ENCODE data around the gene SPATA9.
A peak's percentile ranks its signal among the peaks of the same experiment; 100 is the strongest.

SPATA9 gene, protein sequence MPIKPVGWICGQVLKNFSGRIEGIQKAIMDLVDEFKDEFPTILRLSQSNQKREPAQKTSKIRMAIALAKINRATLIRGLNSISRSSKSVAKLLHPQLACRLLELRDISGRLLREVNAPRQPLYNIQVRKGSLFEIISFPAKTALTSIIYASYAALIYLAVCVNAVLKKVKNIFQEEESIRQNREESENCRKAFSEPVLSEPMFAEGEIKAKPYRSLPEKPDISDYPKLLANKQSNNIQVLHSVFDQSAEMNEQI

DNA sequence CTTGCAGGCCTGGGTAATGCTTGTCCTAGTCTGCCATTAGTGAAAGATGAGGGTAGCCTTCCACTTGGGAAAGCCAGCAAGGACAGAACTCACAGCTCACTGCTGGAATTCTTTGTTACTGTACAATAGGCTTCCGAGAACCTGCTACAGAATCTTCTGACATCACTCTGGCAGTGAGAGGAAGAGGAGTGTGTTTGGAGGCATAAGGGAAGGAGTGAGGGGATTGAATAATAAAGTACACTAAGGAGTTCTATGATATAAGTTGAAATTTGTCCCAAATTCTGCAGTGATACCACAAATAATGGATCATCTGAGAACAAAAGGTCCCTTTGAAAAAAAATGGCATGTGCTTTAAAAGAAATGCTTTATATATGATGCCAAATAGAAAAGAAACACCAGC lies at the start of gene SPATA9:
Gene SPATA9, minus strand, starts transcription at position 101 of the 400 bp plus-strand sequence. CDS start 137 bp downstream, outside the sequence.
- no peak within 1 kb of the TSS for H3K4me3 ChIP-seq (ENCODE audit: low read depth, low read length)
- in situ Hi-C loops (cut with HindIII; ENCODE audit: low sequenced_read_pairs) = no loop called here

DNA sequence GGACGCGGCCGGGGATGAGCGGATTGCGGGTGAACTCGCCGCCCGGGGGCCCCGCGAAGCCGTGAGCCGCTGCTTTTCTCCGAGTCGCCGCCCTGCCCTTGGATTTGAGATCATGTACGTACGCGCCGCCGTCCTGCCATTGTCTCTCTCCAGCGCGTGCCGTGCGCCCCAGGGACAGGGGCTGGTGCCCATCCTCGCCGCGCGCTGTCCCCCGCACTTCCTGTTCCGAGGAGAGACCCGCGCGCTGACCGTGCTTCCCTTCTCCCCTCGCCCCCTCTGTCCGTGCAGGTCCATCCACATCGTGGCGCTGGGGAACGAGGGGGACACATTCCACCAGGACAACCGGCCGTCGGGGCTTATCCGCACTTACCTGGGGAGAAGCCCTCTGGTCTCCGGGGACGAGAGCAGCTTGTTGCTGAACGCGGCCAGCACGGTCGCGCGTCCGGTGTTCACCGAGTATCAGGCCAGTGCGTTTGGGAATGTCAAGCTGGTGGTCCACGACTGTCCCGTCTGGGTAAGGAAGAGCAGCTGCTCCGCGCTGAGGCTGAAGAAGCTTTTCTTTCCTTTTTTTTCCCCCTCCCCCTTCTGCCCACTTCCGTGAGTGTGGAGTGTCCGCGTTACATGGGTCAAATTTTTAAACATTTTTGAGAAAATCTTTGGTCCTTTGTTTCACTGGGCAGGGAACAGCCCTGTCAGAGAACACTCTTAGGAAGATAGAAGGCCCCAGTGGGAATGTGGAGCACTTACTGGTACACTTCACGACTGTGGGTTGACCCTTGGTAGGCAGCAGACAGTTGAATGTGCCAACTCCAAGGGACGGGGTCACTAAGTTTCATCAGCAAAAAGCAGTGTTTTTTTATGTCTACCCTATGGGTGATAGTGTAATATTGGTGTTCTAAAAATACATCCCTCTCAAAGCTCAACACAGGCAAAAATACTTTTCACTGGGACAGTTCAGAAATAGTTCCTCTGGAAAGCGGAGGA lies 49.1 kb upstream of the SPATA9 start:
- in situ Hi-C loops (cut with HindIII; ENCODE audit: low sequenced_read_pairs) = no loop called here
- DNase-seq (ENCODE audit: low read depth, low spot score) = peak; percentile 50
- TF ChIP-seq, protein P1, sequence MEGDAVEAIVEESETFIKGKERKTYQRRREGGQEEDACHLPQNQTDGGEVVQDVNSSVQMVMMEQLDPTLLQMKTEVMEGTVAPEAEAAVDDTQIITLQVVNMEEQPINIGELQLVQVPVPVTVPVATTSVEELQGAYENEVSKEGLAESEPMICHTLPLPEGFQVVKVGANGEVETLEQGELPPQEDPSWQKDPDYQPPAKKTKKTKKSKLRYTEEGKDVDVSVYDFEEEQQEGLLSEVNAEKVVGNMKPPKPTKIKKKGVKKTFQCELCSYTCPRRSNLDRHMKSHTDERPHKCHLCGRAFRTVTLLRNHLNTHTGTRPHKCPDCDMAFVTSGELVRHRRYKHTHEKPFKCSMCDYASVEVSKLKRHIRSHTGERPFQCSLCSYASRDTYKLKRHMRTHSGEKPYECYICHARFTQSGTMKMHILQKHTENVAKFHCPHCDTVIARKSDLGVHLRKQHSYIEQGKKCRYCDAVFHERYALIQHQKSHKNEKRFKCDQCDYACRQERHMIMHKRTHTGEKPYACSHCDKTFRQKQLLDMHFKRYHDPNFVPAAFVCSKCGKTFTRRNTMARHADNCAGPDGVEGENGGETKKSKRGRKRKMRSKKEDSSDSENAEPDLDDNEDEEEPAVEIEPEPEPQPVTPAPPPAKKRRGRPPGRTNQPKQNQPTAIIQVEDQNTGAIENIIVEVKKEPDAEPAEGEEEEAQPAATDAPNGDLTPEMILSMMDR (IDR thresholded peaks at IDR 0.05; ENCODE audit: low read depth, low read length) = no peak
- peak overlapping the region; percentile 90 for H3K4me3 ChIP-seq (ENCODE audit: low read depth, low read length)

More for the DNA sequence above, at the start of gene SPATA9:
- TF ChIP-seq, protein P1 (IDR thresholded peaks at IDR 0.05; ENCODE audit: low read depth, low read length) = no peak
- no peak for DNase-seq (ENCODE audit: low read depth, low spot score)

DNA sequence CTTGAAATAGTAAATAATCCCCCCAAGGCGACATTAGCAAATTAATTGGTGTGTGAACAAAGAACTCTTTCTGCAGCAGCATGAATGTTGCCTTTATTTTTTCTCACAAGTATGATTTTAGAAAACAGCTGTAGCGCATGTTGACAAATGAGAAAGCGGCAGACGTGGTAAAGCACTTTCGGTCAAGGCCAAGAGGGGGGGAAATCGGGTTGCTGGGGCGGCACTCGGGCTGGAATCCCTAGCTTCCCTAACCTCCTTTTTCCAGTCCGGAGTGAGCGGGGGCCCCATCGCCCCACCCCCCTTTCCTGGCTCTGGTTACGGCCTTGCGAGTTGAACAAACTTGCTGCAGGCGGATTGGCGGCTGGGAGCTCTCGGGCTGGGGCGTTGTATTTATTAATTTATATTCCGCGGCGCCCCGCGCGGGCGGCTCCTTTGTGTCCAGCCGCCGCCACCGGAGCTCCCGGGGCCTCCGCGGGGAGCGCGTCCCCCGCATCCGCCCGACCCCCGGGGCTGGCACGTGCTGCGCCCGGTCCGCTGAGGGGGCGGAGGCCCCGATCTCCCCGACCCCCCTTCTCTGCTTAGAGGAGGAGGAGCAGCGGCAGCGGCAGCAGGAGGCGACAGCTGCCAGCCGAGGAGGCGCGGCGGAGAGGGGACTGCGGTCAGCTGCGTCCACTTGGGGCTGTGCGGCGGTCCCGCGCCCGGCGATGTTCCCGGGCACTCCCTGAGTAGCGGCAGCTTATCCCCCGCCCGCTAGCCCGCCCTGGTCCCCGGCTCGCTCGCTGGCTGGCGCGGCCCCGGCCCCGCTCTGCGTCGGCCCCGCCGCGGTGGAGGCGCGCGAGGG lies 48.2 kb upstream of the SPATA9 start, which contains the start of gene RHOBTB3:
Gene RHOBTB3, plus strand, starts transcription at position 607 of the 841 bp plus-strand sequence. CDS start 347 bp downstream, outside the sequence.
- in situ Hi-C loops (cut with HindIII; ENCODE audit: low sequenced_read_pairs) = no loop called here
- DNase-seq (ENCODE audit: low read depth, low spot score) = peak; percentile 95
- TF ChIP-seq, protein P1 (IDR thresholded peaks at IDR 0.05; ENCODE audit: low read depth, low read length) = no peak
- peak within 1 kb of the TSS; percentile 90 for H3K4me3 ChIP-seq (ENCODE audit: low read depth, low read length)

DNA sequence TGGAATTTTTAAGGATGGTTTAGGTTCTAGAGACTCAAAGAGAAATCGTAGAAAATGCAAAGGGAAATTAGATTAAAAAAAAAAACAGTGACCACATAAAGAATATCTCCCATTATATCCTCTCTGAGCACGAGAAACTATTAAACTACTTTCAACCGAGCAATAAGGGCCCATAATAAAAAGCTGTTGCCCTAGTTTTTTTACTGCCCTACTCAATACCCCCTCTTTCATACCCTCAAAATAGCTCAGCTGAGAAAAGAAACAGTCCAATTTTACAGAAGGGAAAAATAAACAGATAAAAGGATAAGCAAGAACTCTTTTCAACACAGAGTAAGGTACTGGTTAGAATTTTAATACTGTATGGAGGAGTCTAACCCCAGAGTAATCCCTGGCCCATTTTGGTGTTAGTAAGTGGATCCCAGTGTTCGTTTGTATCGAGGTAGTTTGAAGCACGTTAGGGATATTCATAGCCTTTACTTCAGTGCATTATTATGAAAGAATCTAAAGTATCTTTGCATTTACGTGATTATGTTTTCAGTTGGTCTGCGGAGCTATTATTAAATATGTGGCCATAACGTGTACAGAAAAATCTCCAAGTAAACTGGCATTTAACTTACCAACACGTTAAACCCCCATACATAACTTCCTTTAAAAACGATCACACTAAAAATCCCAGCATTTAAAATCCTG lies 47.4 kb upstream of the SPATA9 start:
- H3K4me3 ChIP-seq (ENCODE audit: low read depth, low read length) = peak overlapping the region; percentile 90
- in situ Hi-C loops (cut with HindIII; ENCODE audit: low sequenced_read_pairs) = no loop called here
- TF ChIP-seq, protein P1 (IDR thresholded peaks at IDR 0.05; ENCODE audit: low read depth, low read length) = no peak
- DNase-seq (ENCODE audit: low read depth, low spot score) = no peak

DNA sequence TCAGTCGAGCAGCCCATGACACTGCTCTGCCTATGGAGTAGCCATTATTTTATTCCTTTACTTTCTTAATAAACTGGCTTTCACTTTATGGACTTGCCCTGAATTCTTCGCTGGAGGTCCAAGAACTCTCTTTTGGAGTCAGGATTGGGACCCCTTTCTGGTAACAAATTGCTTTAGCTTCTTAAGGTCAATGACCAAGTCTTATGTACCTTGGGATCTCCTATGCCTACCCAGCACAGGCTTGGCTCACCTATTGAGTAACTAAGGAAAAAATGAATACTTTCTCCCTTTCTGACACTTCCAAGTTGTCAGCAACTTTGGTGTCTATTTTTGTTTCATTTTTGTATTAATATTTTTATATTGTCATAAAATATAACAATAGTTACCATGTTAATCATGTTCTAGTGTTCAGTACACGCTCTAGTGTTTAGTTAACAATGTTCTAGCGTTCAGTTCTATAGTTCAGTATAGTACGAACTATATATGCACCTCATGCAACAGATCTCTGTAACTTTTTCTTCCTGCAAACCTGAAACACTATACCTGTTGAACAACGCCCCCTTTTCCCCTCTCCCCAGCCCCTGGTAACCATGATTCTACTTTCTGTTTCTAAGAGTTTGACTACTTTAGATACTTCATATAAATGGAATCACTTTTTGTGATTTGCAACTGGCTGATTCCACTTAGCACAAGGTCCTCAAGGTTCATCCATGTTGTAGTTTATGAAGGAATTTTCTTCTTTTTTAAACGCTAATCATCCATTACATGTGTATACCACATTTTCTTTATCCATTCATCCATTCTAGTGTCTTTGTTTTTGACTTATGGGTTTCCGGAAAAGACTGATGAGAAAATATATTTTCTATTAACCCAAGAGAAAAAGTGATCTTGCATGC lies 46.6 kb upstream of the SPATA9 start:
- no peak overlapping the region for H3K4me3 ChIP-seq (ENCODE audit: low read depth, low read length)
- TF ChIP-seq, protein P1 (IDR thresholded peaks at IDR 0.05; ENCODE audit: low read depth, low read length) = no peak
- in situ Hi-C loops (cut with HindIII; ENCODE audit: low sequenced_read_pairs) = no loop called here
- no peak for DNase-seq (ENCODE audit: low read depth, low spot score)
